Activated T-helper 17 cell treated with anti-CD3 and anti-CD28 coated beads, Interleukin-2, amount 50 U/mL, for 72 hours (primary cell): Measurements from ENCODE around the gene MKLN1. TPM values are rescaled to one million over a fixed set of nuclear protein-coding genes. Genes with fewer than 3 reads are reported as not detected.

Experiments
- ATAC-seq: fragments of 150-1000 bp; cut with Tn5 transposase; replicated peaks from 2 replicates; pipeline ENCODE4 v1.10.0; 2021; ENCODE audit warnings: mild to moderate bottlenecking, moderate library complexity
- H3K27ac Mint-ChIP-seq: one replicate; pipeline ENCODE4 v1.8.0; 2022; ENCODE audit warnings: mixed read lengths
- H3K27me3 Mint-ChIP-seq: one replicate; pipeline ENCODE4 v1.8.0; 2022; ENCODE audit warnings: mixed read lengths
- H3K36me3 Mint-ChIP-seq: one replicate; pipeline ENCODE4 v1.8.0; 2022; ENCODE audit warnings: low read depth, mild to moderate bottlenecking, mixed read lengths
- H3K4me1 Mint-ChIP-seq: one replicate; pipeline ENCODE4 v1.8.0; 2022; ENCODE audit warnings: mixed read lengths
- H3K4me3 Mint-ChIP-seq: one replicate; pipeline ENCODE4 v1.8.0; 2022; ENCODE audit warnings: mild to moderate bottlenecking, mixed read lengths
- H3K9me3 Mint-ChIP-seq: one replicate; pipeline ENCODE4 v1.8.0; 2022; ENCODE audit warnings: mixed read lengths
- total RNA-seq, 2 donors: library from RNA; stranded (reverse); gene quantifications; one replicate each; pipeline ENCODE4 v1.2.3, GENCODE V29; 2022

MKLN1 gene
- total RNA-seq, 2 donors from 2014 or later, result 49.5 to 70.1 TPM

DNA sequence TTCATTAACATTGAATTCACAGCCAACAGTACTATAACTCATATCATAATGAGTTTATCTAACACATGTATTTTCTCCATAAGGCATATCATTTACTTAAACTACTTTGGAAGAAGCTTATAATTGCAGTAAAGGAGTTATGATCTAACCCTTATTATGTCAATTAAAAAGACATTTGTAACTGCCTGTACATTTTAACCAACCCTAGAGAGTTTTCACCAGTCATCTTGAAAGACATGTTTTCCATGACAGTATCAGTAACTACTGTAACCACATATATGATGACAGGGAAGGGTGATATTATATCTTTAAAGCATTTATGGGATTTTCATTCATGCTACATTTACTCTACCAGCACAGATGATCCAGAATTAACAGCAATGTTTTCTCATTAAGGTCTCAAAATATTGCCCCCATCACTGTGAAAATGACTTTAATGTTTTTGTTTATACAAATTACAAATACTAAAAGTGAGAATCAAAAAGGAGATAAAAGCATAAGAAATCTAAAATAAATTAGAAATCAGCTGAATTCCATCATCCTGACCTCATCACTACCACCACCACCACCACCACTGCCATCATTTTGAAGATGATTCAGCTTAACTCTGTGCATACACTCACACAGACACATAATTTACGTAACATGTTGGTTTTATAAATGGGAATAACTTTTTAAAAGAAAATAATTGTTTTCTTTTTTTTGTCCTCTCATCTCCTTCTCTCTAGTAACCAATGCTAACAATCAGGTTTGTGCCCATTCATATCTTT lies 53.6 kb downstream of the MKLN1 start:
- Mint-ChIP-seq H3K27me3 (no peaks in the 10 kb centered on the region), H3K36me3 (peaks cover 12% of the 10 kb centered on the region), H3K27ac (peak overlapping the region; percentile 13), H3K9me3 (no peaks in the 10 kb centered on the region), H3K4me3 (no peak overlapping the region), H3K4me1 (peaks cover 21% of the 10 kb centered on the region)
- ATAC-seq, result peak; percentile 87

DNA sequence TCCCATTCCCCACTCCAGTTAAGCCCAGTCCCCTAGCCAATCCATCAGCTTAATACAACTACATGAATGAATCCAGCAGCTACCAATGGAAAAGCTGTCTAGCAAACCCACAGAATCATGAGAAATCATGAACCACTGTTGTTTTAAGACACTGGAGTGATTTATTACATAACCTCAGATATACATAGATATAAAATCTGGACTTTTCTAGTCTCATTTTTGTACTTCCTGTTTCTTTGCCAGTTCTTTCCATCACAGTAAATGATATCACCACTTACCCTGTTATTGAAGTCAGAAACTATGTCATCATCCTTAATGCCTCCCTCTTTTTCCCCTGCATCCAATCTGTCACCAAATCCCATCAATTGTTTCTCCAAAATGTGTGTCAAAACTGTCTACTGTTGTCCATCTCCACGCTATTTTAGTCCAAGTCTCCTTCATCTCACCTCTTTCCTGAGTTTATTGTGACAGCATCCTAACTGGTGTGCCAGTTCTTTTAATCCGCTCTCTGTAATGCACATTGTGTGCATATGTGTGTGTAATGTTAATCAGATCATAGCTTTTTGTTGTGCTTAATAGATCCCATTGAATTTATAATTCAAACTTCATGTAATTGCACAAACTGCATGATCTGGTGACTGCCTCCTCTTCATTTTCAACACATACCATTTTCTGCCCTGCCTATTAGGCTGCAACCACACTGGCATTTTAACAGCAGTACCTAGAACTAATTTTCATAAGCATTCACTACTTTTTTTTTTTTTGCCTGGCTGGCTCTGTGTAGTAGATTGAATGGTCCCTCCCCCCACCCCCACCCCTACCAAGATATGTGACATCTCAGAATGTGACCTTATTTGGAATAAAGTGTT lies 56.0 kb downstream of the MKLN1 start:
- H3K4me3 Mint-ChIP-seq, result no peak overlapping the region
- H3K27ac Mint-ChIP-seq, result no peak overlapping the region
- ATAC-seq, result peak; percentile 42
- peaks cover 28% of the 10 kb centered on the region for H3K36me3 Mint-ChIP-seq
- H3K4me1 Mint-ChIP-seq, result peaks cover 21% of the 10 kb centered on the region
- H3K27me3 Mint-ChIP-seq, result no peaks in the 10 kb centered on the region
- no peaks in the 10 kb centered on the region for H3K9me3 Mint-ChIP-seq

DNA sequence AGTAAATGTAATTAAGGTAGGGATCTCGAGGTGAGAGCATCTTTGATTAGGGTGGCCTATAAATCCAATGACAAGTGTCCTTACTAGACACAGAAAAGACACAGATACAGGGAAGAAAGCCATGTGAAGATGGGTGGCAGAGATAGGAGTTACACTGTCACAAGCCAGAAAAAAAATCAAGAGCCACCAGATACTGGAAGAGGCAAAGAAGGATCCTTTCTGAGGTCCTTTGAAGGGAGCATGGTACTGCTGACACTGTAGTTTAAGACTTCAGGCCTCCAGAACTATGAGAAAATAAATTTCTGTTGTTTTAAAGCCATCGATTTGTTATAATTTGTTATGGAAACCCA lies 56.6 kb downstream of the MKLN1 start:
- H3K27me3 Mint-ChIP-seq, result no peaks in the 10 kb centered on the region
- peaks cover 34% of the 10 kb centered on the region for H3K36me3 Mint-ChIP-seq
- H3K4me1 Mint-ChIP-seq, result peaks cover 21% of the 10 kb centered on the region
- H3K27ac Mint-ChIP-seq, result no peak overlapping the region
- H3K4me3 Mint-ChIP-seq, result no peak overlapping the region
- H3K9me3 Mint-ChIP-seq, result no peaks in the 10 kb centered on the region
- no peak for ATAC-seq

DNA sequence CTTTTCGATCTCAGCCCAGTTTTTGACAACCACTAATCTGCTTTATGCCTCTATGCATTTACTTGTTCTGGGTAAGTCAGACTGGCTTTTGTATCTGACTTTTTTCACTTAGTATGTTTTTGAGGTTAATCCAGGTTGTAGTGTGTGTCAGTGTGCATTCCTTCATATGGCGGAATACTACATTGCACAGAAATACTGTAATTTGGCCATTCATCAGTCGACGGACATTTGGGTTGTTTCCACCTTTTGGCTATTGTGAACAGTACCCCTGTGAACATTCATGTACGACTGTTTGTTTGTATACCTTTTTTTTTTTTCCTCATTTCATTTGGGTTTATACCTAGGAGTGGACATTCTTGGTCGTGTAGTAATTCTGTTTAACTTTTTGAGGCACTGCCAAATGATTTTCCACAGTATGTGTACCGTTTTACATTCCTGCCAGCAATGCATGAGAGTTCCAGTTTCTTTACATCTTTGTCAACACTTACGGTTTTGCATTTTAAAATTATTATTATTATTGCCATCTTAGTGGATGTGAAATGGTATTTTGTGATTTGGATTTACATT lies 57.4 kb downstream of the MKLN1 start:
- no peak for ATAC-seq
- no peak overlapping the region for H3K27ac Mint-ChIP-seq
- peaks cover 21% of the 10 kb centered on the region for H3K4me1 Mint-ChIP-seq
- peaks cover 35% of the 10 kb centered on the region for H3K36me3 Mint-ChIP-seq
- H3K9me3 Mint-ChIP-seq, result no peaks in the 10 kb centered on the region
- no peaks in the 10 kb centered on the region for H3K27me3 Mint-ChIP-seq
- no peak overlapping the region for H3K4me3 Mint-ChIP-seq

DNA sequence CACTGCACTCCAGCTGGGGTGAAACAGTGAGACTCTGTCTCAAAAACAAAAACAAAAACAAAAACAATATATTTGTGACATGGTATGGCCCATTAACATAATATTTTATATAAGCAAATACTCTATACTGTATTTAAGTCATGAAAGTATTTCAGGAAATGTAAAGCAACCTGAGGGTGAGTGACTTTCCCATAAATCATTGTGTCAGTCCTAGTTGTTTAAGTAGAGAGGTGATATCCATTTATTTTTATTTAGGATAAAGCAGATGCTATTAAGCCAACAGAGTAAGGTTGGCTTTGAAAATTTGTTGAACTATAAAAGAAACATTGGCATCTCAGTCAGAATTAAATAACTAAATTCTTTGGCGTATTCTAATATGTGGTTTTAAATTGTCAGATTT lies 60.5 kb downstream of the MKLN1 start:
- no peak overlapping the region for H3K27ac Mint-ChIP-seq
- peaks cover 37% of the 10 kb centered on the region for H3K36me3 Mint-ChIP-seq
- no peaks in the 10 kb centered on the region for H3K9me3 Mint-ChIP-seq
- H3K27me3 Mint-ChIP-seq, result no peaks in the 10 kb centered on the region
- no peak overlapping the region for H3K4me3 Mint-ChIP-seq
- no peak for ATAC-seq
- peaks cover 14% of the 10 kb centered on the region for H3K4me1 Mint-ChIP-seq

DNA sequence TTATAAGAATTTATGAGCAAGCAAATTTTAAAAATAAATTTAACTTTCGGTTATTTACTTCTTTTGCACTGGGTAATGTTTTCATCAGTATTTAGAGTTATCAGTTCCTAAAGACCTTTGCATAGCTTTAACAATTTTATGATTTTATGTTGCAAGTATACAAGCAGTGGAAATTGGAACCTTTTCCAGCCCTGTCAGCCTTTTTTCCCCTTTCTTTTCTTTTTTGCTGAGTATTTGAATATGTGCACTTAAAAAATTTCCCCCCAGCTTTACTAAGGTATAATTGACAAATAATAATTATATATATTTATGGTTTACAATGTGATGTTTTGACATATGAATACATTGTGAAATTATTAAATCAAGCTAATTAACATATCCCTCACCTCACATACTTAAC lies 62.6 kb downstream of the MKLN1 start:
- Mint-ChIP-seq H3K4me3 (no peak overlapping the region), H3K36me3 (peaks cover 37% of the 10 kb centered on the region), H3K27me3 (no peaks in the 10 kb centered on the region), H3K9me3 (no peaks in the 10 kb centered on the region), H3K27ac (no peak overlapping the region), H3K4me1 (peaks cover 6% of the 10 kb centered on the region)
- ATAC-seq, result no peak

DNA sequence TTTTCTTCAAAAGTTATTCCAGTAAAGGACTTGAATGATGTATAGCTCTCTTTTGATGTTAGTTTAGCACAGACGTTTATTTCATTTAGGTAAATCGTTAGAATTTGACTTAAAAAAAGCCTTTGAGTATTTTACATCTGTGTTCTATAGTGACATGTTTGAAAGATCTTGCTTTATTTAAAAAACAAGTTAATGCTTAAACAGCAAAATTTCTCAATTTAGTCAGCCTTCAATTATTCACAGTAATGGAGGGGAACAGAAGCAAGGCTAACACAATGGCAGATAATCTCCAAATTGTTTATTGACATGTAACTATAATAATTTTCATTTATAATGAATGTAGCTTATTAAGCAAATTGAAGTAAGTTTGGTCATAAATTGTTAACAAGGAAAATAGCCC lies 63.5 kb downstream of the MKLN1 start:
- H3K4me3 Mint-ChIP-seq, result no peak overlapping the region
- no peaks in the 10 kb centered on the region for H3K9me3 Mint-ChIP-seq
- H3K27me3 Mint-ChIP-seq, result no peaks in the 10 kb centered on the region
- no peak for ATAC-seq
- H3K4me1 Mint-ChIP-seq, result peaks cover 6% of the 10 kb centered on the region
- peaks cover 37% of the 10 kb centered on the region for H3K36me3 Mint-ChIP-seq
- H3K27ac Mint-ChIP-seq, result no peak overlapping the region

DNA sequence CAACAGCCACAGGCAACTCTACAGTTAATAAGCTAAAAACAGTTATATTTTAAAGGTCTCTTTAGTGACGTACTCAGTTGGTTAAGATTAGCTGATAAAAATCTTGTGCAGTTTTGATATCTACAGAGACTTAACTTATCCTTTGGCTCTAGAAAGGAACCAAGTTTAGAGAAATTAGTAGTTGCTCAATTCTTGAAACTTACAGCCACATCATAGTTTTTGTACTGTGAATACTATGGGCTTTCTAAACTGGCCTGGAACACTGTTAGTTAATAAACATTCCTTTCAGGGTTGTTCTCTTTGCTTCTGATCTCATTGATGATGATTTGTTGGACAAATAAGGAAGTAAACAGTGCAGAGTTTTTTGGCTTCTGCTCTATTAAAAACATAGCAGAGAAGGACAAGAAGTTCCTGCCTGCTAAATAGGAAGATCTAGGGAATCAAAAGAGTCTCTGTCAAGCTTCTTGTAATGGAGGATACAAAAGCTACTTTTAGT lies 73.1 kb downstream of the MKLN1 start:
- Mint-ChIP-seq H3K4me1 (peaks cover 6% of the 10 kb centered on the region), H3K27ac (no peak overlapping the region), H3K4me3 (no peak overlapping the region), H3K27me3 (no peaks in the 10 kb centered on the region), H3K9me3 (peaks cover 4% of the 10 kb centered on the region), H3K36me3 (peaks cover 83% of the 10 kb centered on the region)
- no peak for ATAC-seq

DNA sequence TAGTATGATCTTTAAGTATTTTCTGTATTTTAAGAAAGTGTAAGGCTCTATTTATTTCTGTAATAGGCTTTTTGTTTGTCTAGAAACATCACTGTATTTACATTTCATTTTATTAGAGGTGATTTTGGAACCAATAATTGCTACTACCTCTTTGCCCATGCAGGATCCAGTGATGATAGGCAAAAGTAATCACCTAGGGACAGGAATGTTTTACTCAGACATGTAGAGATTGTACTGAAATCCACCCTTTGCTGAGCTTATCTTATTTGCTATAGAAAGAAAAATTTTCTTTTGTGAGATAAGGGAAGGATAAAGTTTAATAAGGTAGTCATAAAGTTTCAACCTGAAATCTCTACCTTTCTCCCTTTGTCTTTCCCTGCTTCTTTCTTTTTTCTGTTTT lies 73.5 kb downstream of the MKLN1 start:
- H3K9me3 Mint-ChIP-seq, result peaks cover 4% of the 10 kb centered on the region
- H3K27me3 Mint-ChIP-seq, result no peaks in the 10 kb centered on the region
- H3K4me1 Mint-ChIP-seq, result peaks cover 6% of the 10 kb centered on the region
- no peak overlapping the region for H3K27ac Mint-ChIP-seq
- peaks cover 83% of the 10 kb centered on the region for H3K36me3 Mint-ChIP-seq
- no peak overlapping the region for H3K4me3 Mint-ChIP-seq
- ATAC-seq, result no peak

DNA sequence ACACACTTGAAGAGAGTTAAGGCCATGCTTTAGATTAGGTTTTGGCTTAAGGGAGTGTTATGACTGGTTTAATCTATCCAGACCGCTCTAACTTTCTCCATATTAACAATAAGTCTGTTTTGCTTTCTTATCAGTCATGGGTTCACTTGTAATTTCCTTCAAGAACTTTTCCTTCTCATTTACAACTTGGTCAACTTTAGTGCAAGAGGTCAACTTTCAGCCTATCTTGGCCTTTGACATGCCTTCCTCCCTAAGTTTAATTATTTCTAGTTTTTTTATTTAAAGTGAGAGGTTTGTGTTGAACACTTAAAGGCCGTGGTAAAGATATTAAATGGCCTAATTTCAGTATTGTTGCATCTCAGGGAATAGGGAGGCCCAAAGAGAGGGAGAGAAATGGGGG lies 75.6 kb downstream of the MKLN1 start:
- Mint-ChIP-seq H3K9me3 (peaks cover 4% of the 10 kb centered on the region), H3K27me3 (no peaks in the 10 kb centered on the region), H3K4me3 (no peak overlapping the region), H3K27ac (no peak overlapping the region), H3K4me1 (peaks cover 6% of the 10 kb centered on the region), H3K36me3 (peaks cover 83% of the 10 kb centered on the region)
- ATAC-seq, result no peak

DNA sequence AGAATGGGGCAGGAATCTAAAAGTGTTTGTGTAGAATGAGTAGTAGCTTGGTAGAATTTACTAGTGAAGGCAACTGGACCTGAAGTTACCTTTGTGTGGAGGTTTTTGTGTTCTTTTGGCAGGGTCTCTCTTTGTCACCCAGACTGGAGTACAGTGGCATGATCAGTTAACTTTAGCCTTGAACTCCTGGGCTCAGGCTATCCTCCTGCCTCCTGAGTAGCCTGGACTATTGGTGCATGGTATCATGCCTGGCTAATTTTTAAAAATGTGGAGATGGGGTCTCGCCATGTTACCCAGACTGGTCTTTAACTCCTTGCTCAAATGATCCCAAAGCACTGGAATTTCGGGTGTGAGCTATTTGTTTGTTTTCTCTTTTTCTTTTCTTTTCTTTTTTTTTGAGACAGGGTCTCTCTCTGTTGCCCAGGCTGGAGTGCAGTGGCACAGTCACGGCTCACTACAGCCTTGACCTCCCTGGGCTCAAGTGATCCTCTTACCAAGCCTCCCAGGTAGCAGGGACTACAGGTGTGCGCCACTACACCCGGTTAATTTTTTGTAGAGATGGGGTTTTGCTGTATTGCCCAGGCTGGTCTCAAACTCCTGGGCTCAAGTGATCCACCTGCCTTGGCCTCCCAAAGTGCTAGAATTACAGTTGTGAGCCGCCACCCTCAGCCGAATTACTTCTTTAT lies 76.7 kb downstream of the MKLN1 start:
- no peak overlapping the region for H3K4me3 Mint-ChIP-seq
- peaks cover 78% of the 10 kb centered on the region for H3K36me3 Mint-ChIP-seq
- H3K4me1 Mint-ChIP-seq, result peaks cover 6% of the 10 kb centered on the region
- peaks cover 4% of the 10 kb centered on the region for H3K9me3 Mint-ChIP-seq
- ATAC-seq, result no peak
- H3K27ac Mint-ChIP-seq, result no peak overlapping the region
- no peaks in the 10 kb centered on the region for H3K27me3 Mint-ChIP-seq

DNA sequence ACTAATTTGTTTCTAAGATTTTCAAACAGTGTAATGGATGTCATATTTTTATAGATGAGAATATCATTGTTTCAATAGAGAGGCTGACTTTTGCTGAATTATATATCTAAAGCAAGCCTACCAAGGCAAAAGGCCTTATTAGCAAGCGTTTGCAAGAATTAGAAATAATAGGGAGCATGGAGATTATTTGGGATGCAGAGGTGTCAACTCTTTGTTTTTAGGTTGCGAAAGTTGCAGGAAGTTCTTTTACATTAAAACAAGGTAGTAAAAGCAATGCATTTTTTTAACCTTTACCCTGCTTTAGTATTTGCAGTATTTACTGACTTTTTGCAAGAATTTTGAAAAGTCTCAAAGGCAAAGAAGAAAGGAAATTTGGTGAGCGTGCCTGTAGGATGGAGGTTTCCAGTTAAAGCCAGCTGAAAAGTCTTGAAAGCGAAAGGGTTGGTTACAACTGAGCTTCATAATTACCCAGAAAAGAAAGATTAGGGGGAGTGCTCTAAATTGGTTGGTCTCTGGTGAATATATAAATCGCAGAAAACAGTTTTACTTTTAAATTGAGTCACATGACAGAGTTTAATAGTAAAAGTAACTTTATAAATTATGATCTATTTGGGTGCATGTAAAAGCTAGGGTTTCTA lies 81.6 kb downstream of the MKLN1 start:
- no peak overlapping the region for H3K4me3 Mint-ChIP-seq
- ATAC-seq, result no peak

DNA sequence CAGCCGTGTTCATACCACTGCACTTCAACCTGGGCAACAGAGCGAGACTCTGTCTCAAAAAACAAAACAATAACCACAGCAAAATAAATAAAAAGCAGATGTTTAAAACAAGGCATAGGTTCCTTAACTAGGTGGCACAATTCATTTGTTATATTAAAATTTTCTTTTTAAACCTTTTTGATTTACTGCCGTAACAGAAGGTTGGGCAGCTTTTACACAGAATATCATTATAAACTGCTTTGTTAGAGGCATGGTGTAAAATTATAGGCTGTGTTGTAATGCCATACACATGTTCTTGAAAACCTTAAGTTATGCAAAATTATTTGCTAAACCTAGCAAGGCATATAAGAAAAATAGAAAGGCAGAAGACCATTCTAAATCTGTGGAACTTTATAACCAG lies 84.4 kb downstream of the MKLN1 start:
- no peak for ATAC-seq
- peaks cover 85% of the 10 kb centered on the region for H3K36me3 Mint-ChIP-seq
- no peaks in the 10 kb centered on the region for H3K4me1 Mint-ChIP-seq
- no peaks in the 10 kb centered on the region for H3K27me3 Mint-ChIP-seq
- H3K27ac Mint-ChIP-seq, result no peak overlapping the region
- H3K9me3 Mint-ChIP-seq, result no peaks in the 10 kb centered on the region
- H3K4me3 Mint-ChIP-seq, result no peak overlapping the region

More for the DNA sequence above, 81.6 kb downstream of the MKLN1 start:
- no peak overlapping the region for H3K27ac Mint-ChIP-seq
- H3K27me3 Mint-ChIP-seq, result no peaks in the 10 kb centered on the region
- peaks cover 77% of the 10 kb centered on the region for H3K36me3 Mint-ChIP-seq
- H3K4me1 Mint-ChIP-seq, result peaks cover under 1% of the 10 kb centered on the region
- H3K9me3 Mint-ChIP-seq, result no peaks in the 10 kb centered on the region

DNA sequence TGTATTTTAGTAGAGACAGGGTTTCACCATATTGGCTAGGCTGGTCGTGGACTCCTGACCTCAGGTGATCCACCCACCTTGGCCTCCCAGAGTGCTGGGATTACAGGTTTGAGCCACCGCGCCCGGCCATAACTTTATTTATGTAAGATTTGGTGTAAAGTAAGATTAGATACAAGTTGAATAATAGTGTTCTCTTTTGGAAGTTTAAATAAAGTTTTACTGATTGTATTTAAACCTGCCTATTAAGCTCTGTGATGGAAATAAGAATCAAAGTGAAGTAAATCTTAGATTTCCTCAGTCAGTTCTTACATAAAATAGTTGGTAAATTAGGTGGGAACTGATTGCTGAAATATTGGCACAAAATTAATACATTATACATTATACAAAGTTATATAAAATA lies 86.0 kb downstream of the MKLN1 start:
- H3K9me3 Mint-ChIP-seq, result no peaks in the 10 kb centered on the region
- H3K36me3 Mint-ChIP-seq, result peaks cover 92% of the 10 kb centered on the region
- H3K27ac Mint-ChIP-seq, result no peak overlapping the region
- ATAC-seq, result no peak
- H3K27me3 Mint-ChIP-seq, result no peaks in the 10 kb centered on the region
- H3K4me1 Mint-ChIP-seq, result no peaks in the 10 kb centered on the region
- H3K4me3 Mint-ChIP-seq, result no peak overlapping the region
